GM10266 (cell line): ENCODE data around the gene MLEC.
A peak's percentile ranks its signal among the peaks of the same experiment; 100 is the strongest.

Experiments
- DNase-seq: peaks from one replicate; pipeline ENCODE4 v3.0.0; 2012; ENCODE audit errors: extremely low spot score
- CTCF ChIP-seq: IDR thresholded peaks from 2 replicates; pipeline ENCODE4 v1.5.1; 2012; ENCODE audit warnings: mild to moderate bottlenecking, low read depth; ENCODE audit not compliant: control insufficient read depth, insufficient read depth; ENCODE audit errors: missing control alignments

Gene MLEC

GRCh38 chr12:120686690-120687577 is at the start of gene MLEC:
Gene MLEC (plus strand): TSS chr12:120687149. CDS start chr12:120687297, 148 bp downstream.
- peak; percentile 99 for DNase-seq
- TF ChIP-seq CTCF, result peak; percentile 67

GRCh38 chr12:120639771-120640721 is 46.9 kb upstream of the MLEC start, which contains the start of gene CABP1:
Gene CABP1 (plus strand): TSS chr12:120640626. CDS start chr12:120640686, 60 bp downstream.
- peak; percentile 85 for DNase-seq
- peak; percentile 53 for TF ChIP-seq CTCF

GRCh38 chr12:120640861-120641833 is 45.8 kb upstream of the MLEC start:
- peak; percentile 78 for DNase-seq
- no peak for TF ChIP-seq CTCF

GRCh38 chr12:120642121-120642520 is 44.8 kb upstream of the MLEC start:
- no peak for TF ChIP-seq CTCF
- no peak for DNase-seq

GRCh38 chr12:120642826-120643225 is 44.1 kb upstream of the MLEC start:
- TF ChIP-seq CTCF, result no peak

GRCh38 chr12:120643574-120643973 is 43.4 kb upstream of the MLEC start:
- no peak for TF ChIP-seq CTCF
- no peak for DNase-seq

More at GRCh38 chr12:120642826-120643225, 44.1 kb upstream of the MLEC start:
- no peak for DNase-seq
